Muscle layer of duodenum (tissue), 2 donors: Measurements from ENCODE around the gene NOTCH3.
A peak's percentile ranks its signal among the peaks of the same experiment; 100 is the strongest.

Experiments
- H3K27ac ChIP-seq: one replicate; pipeline ENCODE4 v1.7.0; 2013; ENCODE audit warnings: mild to moderate bottlenecking, low read length
- H3K27me3 ChIP-seq: one replicate; pipeline ENCODE4 v1.7.0; 2013; ENCODE audit warnings: low read depth, mild to moderate bottlenecking, control low read depth, low read length
- H3K36me3 ChIP-seq, 2 donors: one replicate each; pipeline ENCODE4 v1.7.0; 2013; ENCODE audit warnings: low read length in 2 of 2, control low read depth in 1 of 2, mild to moderate bottlenecking in 1 of 2; ENCODE audit not compliant: insufficient read depth in 2 of 2, control insufficient read depth in 1 of 2
- H3K4me1 ChIP-seq, 2 donors: one replicate each; pipeline ENCODE4 v1.7.0; 2013; ENCODE audit warnings: low read length in 2 of 2, mild to moderate bottlenecking in 2 of 2, control low read depth in 1 of 2, moderate library complexity in 1 of 2; ENCODE audit not compliant: insufficient read depth in 2 of 2, control insufficient read depth in 1 of 2
- H3K4me3 ChIP-seq, 2 donors: one replicate each; pipeline ENCODE4 v1.7.0; 2013; ENCODE audit warnings: low read length in 2 of 2, low read depth in 1 of 2, mild to moderate bottlenecking in 1 of 2
- H3K9me3 ChIP-seq, 2 donors: one replicate each; pipeline ENCODE4 v1.7.0; 2013; ENCODE audit warnings: low read length in 2 of 2, control low read depth in 1 of 2, mild to moderate bottlenecking in 1 of 2; ENCODE audit not compliant: control insufficient read depth in 1 of 2
- donor health status: healthy.

Gene NOTCH3

GRCh38 chr19:15244106-15244803 is 43.5 kb upstream of the NOTCH3 start:
- H3K9me3 ChIP-seq, result no peaks in the 10 kb centered on the region
- H3K27me3 ChIP-seq, result no peaks in the 10 kb centered on the region
- H3K36me3 ChIP-seq, result peaks cover 59 to 69% of the 10 kb centered on the region in 2 donors
- H3K4me1 ChIP-seq, result peaks cover 18 to 29% of the 10 kb centered on the region in 2 donors
- no peak overlapping the region for H3K4me3 ChIP-seq
- H3K27ac ChIP-seq, result peak overlapping the region; percentile 8

- no peaks in the 10 kb centered on the region for H3K9me3 ChIP-seq
- no peaks in the 10 kb centered on the region for H3K27me3 ChIP-seq
- peak overlapping the region; percentile 8 for H3K27ac ChIP-seq
- H3K4me3 ChIP-seq, result no peak overlapping the region
- H3K4me1 ChIP-seq, result peaks cover 10 to 20% of the 10 kb centered on the region in 2 donors
- H3K36me3 ChIP-seq, result peaks cover 59 to 73% of the 10 kb centered on the region in 2 donors
Measured at GRCh38 chr19:15243236-15243957, 42.6 kb upstream of the NOTCH3 start.

- Histone ChIP-seq H3K27me3 (no peaks in the 10 kb centered on the region), H3K4me3 (no peak overlapping the region), H3K4me1 (peaks cover 0 to 5% of the 10 kb centered on the region in 2 donors), H3K36me3 (peaks cover 53 to 75% of the 10 kb centered on the region in 2 donors), H3K9me3 (no peaks in the 10 kb centered on the region), H3K27ac (no peak overlapping the region)
Measured at GRCh38 chr19:15241259-15241910, 40.6 kb upstream of the NOTCH3 start.

- Histone ChIP-seq H3K9me3 (no peaks in the 10 kb centered on the region), H3K27ac (no peak overlapping the region), H3K4me1 (peaks cover 0 to 5% of the 10 kb centered on the region in 2 donors), H3K36me3 (peaks cover 61 to 72% of the 10 kb centered on the region in 2 donors), H3K4me3 (no peak overlapping the region), H3K27me3 (no peaks in the 10 kb centered on the region)
Measured at GRCh38 chr19:15240515-15240914, 39.7 kb upstream of the NOTCH3 start.

- peaks cover 55 to 67% of the 10 kb centered on the region in 2 donors for H3K36me3 ChIP-seq
- H3K27me3 ChIP-seq, result no peaks in the 10 kb centered on the region
- H3K9me3 ChIP-seq, result no peaks in the 10 kb centered on the region
- no peak overlapping the region for H3K4me3 ChIP-seq
- no peak overlapping the region for H3K27ac ChIP-seq
- H3K4me1 ChIP-seq, result peaks cover 0 to 5% of the 10 kb centered on the region in 2 donors
Measured at GRCh38 chr19:15239337-15239949, 38.6 kb upstream of the NOTCH3 start.

- Histone ChIP-seq H3K36me3 (peaks cover 50 to 61% of the 10 kb centered on the region in 2 donors), H3K9me3 (no peaks in the 10 kb centered on the region), H3K4me3 (no peak overlapping the region), H3K4me1 (peaks cover 0 to 5% of the 10 kb centered on the region in 2 donors), H3K27ac (no peak overlapping the region), H3K27me3 (no peaks in the 10 kb centered on the region)
Measured at GRCh38 chr19:15238639-15239155, 37.9 kb upstream of the NOTCH3 start.

GRCh38 chr19:15237759-15238638 is 37.2 kb upstream of the NOTCH3 start:
- H3K27me3 ChIP-seq, result no peaks in the 10 kb centered on the region

GRCh38 chr19:15236886-15237285 is 36.1 kb upstream of the NOTCH3 start:
- Histone ChIP-seq H3K27ac (no peak overlapping the region), H3K36me3 (peaks cover 41 to 49% of the 10 kb centered on the region in 2 donors)

More at GRCh38 chr19:15237759-15238638, 37.2 kb upstream of the NOTCH3 start:
- H3K4me3 ChIP-seq, result no peak overlapping the region
- peaks cover 0 to 9% of the 10 kb centered on the region in 2 donors for H3K4me1 ChIP-seq
- H3K27ac ChIP-seq, result no peak overlapping the region
- H3K36me3 ChIP-seq, result peaks cover 46 to 56% of the 10 kb centered on the region in 2 donors
- H3K9me3 ChIP-seq, result no peaks in the 10 kb centered on the region

GRCh38 chr19:15235781-15236180 is 35.0 kb upstream of the NOTCH3 start:
- Histone ChIP-seq H3K9me3 (no peaks in the 10 kb centered on the region), H3K4me1 (peaks cover 0 to 18% of the 10 kb centered on the region in 2 donors), H3K4me3 (no peak overlapping the region), H3K27ac (no peak overlapping the region), H3K36me3 (peaks cover 34 to 43% of the 10 kb centered on the region in 2 donors), H3K27me3 (peaks cover 10% of the 10 kb centered on the region)

More at GRCh38 chr19:15236886-15237285, 36.1 kb upstream of the NOTCH3 start:
- Histone ChIP-seq H3K27me3 (peaks cover 6% of the 10 kb centered on the region), H3K4me1 (peaks cover 0 to 14% of the 10 kb centered on the region in 2 donors), H3K4me3 (no peak overlapping the region), H3K9me3 (no peaks in the 10 kb centered on the region)

- H3K27me3 ChIP-seq, result peaks cover 10% of the 10 kb centered on the region
- peaks cover 0 to 14% of the 10 kb centered on the region in 2 donors for H3K4me1 ChIP-seq
- no peaks in the 10 kb centered on the region for H3K9me3 ChIP-seq
- H3K27ac ChIP-seq, result no peak overlapping the region
- H3K36me3 ChIP-seq, result peaks cover 23 to 31% of the 10 kb centered on the region in 2 donors
- H3K4me3 ChIP-seq, result no peak overlapping the region
Measured at GRCh38 chr19:15234431-15235130, 33.8 kb upstream of the NOTCH3 start.
